Psoas muscle (tissue), 8 donors: ENCODE measurements around the gene ALDOC. TPM values are rescaled to one million over a fixed set of nuclear protein-coding genes. Genes with fewer than 3 reads are reported as not detected.

Source experiments
- ATAC-seq, 4 donors: fragments of 200-7000 bp; cut with Tn5 transposase; one replicate each; pipeline ENCODE4 v1.9.1; 2020; ENCODE audit warnings: moderate library complexity in 3 of 4, mild to moderate bottlenecking in 2 of 4
- DNase-seq, 2 donors: peaks; one replicate each; pipeline ENCODE4 v3.0.0-alpha.2; 2020
- H3K27ac ChIP-seq: fragments of 200-600 bp; one replicate; pipeline ENCODE4 v1.8.0; 2022
- H3K27me3 ChIP-seq, 3 donors: fragments of 200-600 bp in 1 of 3; one replicate each; pipeline versions ENCODE4 v1.6.1 to v1.8.0; 2013 to 2022; ENCODE audit warnings: low read length in 2 of 3, mild to moderate bottlenecking in 2 of 3, moderate library complexity in 1 of 3; ENCODE audit not compliant: insufficient read depth in 3 of 3
- H3K36me3 ChIP-seq, 2 donors: fragments of 200-600 bp in 1 of 2; one replicate each; pipeline versions ENCODE4 v1.6.1 to v1.8.0; 2013 to 2022; ENCODE audit warnings: low read depth in 1 of 2, mild to moderate bottlenecking in 1 of 2, moderate library complexity in 1 of 2; ENCODE audit not compliant: insufficient read depth in 1 of 2
- H3K4me1 ChIP-seq: fragments of 200-600 bp; one replicate; pipeline ENCODE4 v1.8.0; 2022
- H3K4me3 ChIP-seq: fragments of 200-600 bp; one replicate; pipeline ENCODE4 v1.8.0; 2022; ENCODE audit warnings: mild to moderate bottlenecking
- H3K9me3 ChIP-seq: fragments of 200-600 bp; one replicate; pipeline ENCODE4 v1.8.0; 2022
- CTCF ChIP-seq: fragments of 200-600 bp; IDR thresholded peaks from one replicate; pipeline ENCODE4 v1.8.0; 2022; ENCODE audit warnings: antibody characterized with exemption
- WGBS, 3 donors: extraction: QIAGEN DNeasy Blood & Tissue Kit; methylation state at CpG; one replicate each; pipeline versions ENCODE4 v1.1.6 to v1.1.7; 2013; 5-methylcytosine and 5-hydroxymethylcytosine counted together
- intact Hi-C, 2 donors: fragments of 100-400 bp; cut with DNase I; formaldehyde crosslinking; loops; one replicate each; pipeline versions ENCODE4 v1.11.0 to v1.14.2; 2022
- polyA plus RNA-seq, 3 donors: library from polyadenylated mRNA; stranded (reverse); fragments of 200-250 nt; gene quantifications; one replicate each; pipeline ENCODE4 v1.2.3, GENCODE V29; 2013
- total RNA-seq, 4 donors: library from RNA; stranded (reverse); fragmentation: NEBNext Ultra II Directional in 2 of 4; extraction: Animal tissue kit (Norgen Biotek cat#: 25700) in 2 of 4; gene quantifications; one replicate each; pipeline versions ENCODE4 v1.2.1 to v1.2.4, GENCODE V29; 2021 to 2023
- donor health status: healthy with polysubstance abuse.
- donor health status: DM: no; HTN: no; CAD: no; lungs with moderate emphysema.
- donor health status: Bipolar disorder and iron deficiency.
- donor health status: healthy.
- donor health status: DM: yes; HTN: yes; CAD: no.
- donor health status: DM: no; HTN: no; CAD: no.
- donor health status: DM: no; HTN: no; CAD: no.
- donor health status: DM: yes; HTN: yes; CAD: no.

Gene ALDOC
- total and polyA plus RNA-seq, 7 donors, result 1.2 to 2.9 (median 1.7) TPM

GRCh38 chr17:28523186-28523585 lies 53.5 kb downstream of the ALDOC start:
- Histone ChIP-seq H3K27ac (no peak overlapping the region), H3K4me3 (no peak overlapping the region), H3K27me3 (no peaks in the 10 kb centered on the region), H3K4me1 (no peaks in the 10 kb centered on the region), H3K9me3 (no peaks in the 10 kb centered on the region), H3K36me3 (no peaks in the 10 kb centered on the region)
- intact Hi-C loops, result no loop called here
- ATAC-seq (no peak), DNase-seq (no peak)
- TF ChIP-seq CTCF, result no peak
- 76 to 86% (median 80%) methylated on average over 6 of the region's 6 CpGs for WGBS, 3 donors

Other genes starting within 250 kb of the ALDOC start
- 1 to 10 TPM; 4.4 to 8.7 (median 5.4) TPM for gene IFT20, start 241.4 kb downstream of the ALDOC start, total RNA-seq
- 10 to 100 TPM in 1 of 3 donors, 1 to 10 TPM in 2; 6.3 to 32.1 (median 8.7) TPM for gene IFT20, start 241.4 kb downstream of the ALDOC start, polyA plus RNA-seq
- gene TNFAIP1, start 241.1 kb downstream of the ALDOC start, total RNA-seq, result 10 to 100 TPM; 23.3 to 32.6 (median 30.2) TPM
- gene TNFAIP1, start 241.1 kb downstream of the ALDOC start, polyA plus RNA-seq, result 10 to 100 TPM; 13.0 to 21.3 (median 14.7) TPM
- gene POLDIP2, start 219.4 kb downstream of the ALDOC start, total RNA-seq, result 100 to 1,000 TPM; 182 to 206 (median 190) TPM
- 100 to 1,000 TPM; 172 to 299 (median 204) TPM for gene POLDIP2, start 219.4 kb downstream of the ALDOC start, polyA plus RNA-seq
- gene SEBOX, start 211.7 kb downstream of the ALDOC start, total RNA-seq, result not detected
- not detected for gene SEBOX, start 211.7 kb downstream of the ALDOC start, polyA plus RNA-seq
- 1 to 10 TPM in 1 of 4 donors, under 1 TPM in 1, not detected in 2; 0.24 to 1.2 TPM for gene VTN, start 206.6 kb downstream of the ALDOC start, total RNA-seq
- under 1 TPM; 0.06 to 0.18 (median 0.12) TPM for gene VTN, start 206.6 kb downstream of the ALDOC start, polyA plus RNA-seq
- 1 to 10 TPM; 1.8 to 2.2 (median 1.9) TPM for gene SARM1, start 205.2 kb downstream of the ALDOC start, total RNA-seq
- under 1 TPM; 0.77 to 0.91 (median 0.82) TPM for gene SARM1, start 205.2 kb downstream of the ALDOC start, polyA plus RNA-seq
- 1 to 10 TPM; 2.7 to 4.2 (median 2.8) TPM for gene SLC46A1, start 170.7 kb downstream of the ALDOC start, total RNA-seq
- gene SLC46A1, start 170.7 kb downstream of the ALDOC start, polyA plus RNA-seq, result 1 to 10 TPM; 1.1 to 2.5 (median 1.4) TPM
- not detected for gene SLC13A2, start 103.3 kb downstream of the ALDOC start, total RNA-seq
- gene SLC13A2, start 103.3 kb downstream of the ALDOC start, polyA plus RNA-seq, result under 1 TPM in 1 of 3 donors, not detected in 2; 0.21 TPM
- gene FOXN1, start 70.5 kb downstream of the ALDOC start, total RNA-seq, result not detected
- not detected for gene FOXN1, start 70.5 kb downstream of the ALDOC start, polyA plus RNA-seq
- 1 to 10 TPM; 2.0 to 7.8 (median 4.5) TPM for gene UNC119, start 24.3 kb downstream of the ALDOC start, total RNA-seq
- gene UNC119, start 24.3 kb downstream of the ALDOC start, polyA plus RNA-seq, result 1 to 10 TPM; 1.9 to 2.6 (median 2.2) TPM
- gene PIGS, start 5.4 kb downstream of the ALDOC start, total RNA-seq, result 10 to 100 TPM; 30.5 to 44.9 (median 33.4) TPM
- 10 to 100 TPM; 16.7 to 37.1 (median 26.4) TPM for gene PIGS, start 5.4 kb downstream of the ALDOC start, polyA plus RNA-seq
- gene SPAG5, start 22.1 kb upstream of the ALDOC start, total RNA-seq, result 1 to 10 TPM in 3 of 4 donors, under 1 TPM in 1; 0.71 to 1.5 (median 1.3) TPM
- gene SPAG5, start 22.1 kb upstream of the ALDOC start, polyA plus RNA-seq, result 1 to 10 TPM in 1 of 3 donors, under 1 TPM in 2; 0.15 to 2.4 (median 0.40) TPM
- 1 to 10 TPM; 3.9 to 7.6 (median 5.5) TPM for gene RSKR, start 37.3 kb upstream of the ALDOC start, total RNA-seq
- 1 to 10 TPM; 2.0 to 4.7 (median 2.0) TPM for gene RSKR, start 37.3 kb upstream of the ALDOC start, polyA plus RNA-seq
- 100 to 1,000 TPM in 1 of 4 donors, 10 to 100 TPM in 3; 69.0 to 100 (median 96.0) TPM for gene BLTP2, start 68.3 kb upstream of the ALDOC start, total RNA-seq
- gene BLTP2, start 68.3 kb upstream of the ALDOC start, polyA plus RNA-seq, result 10 to 100 TPM; 23.6 to 71.0 (median 34.5) TPM
- gene SDF2, start 85.0 kb upstream of the ALDOC start, total RNA-seq, result 10 to 100 TPM; 23.6 to 28.0 (median 26.7) TPM
- gene SDF2, start 85.0 kb upstream of the ALDOC start, polyA plus RNA-seq, result 10 to 100 TPM; 20.9 to 72.0 (median 43.2) TPM
- gene SUPT6H, start 85.3 kb upstream of the ALDOC start, total RNA-seq, result 10 to 100 TPM; 66.1 to 77.4 (median 69.8) TPM
- 10 to 100 TPM; 28.6 to 70.7 (median 34.8) TPM for gene SUPT6H, start 85.3 kb upstream of the ALDOC start, polyA plus RNA-seq
- 1 to 10 TPM in 1 of 4 donors, under 1 TPM in 3; 0.21 to 1.1 (median 0.32) TPM for gene PROCA1, start 135.0 kb upstream of the ALDOC start, total RNA-seq
- under 1 TPM; 0.32 to 0.51 (median 0.36) TPM for gene PROCA1, start 135.0 kb upstream of the ALDOC start, polyA plus RNA-seq
- 10 to 100 TPM in 1 of 4 donors, 1 to 10 TPM in 3; 7.8 to 12.2 (median 9.1) TPM for gene RAB34, start 141.0 kb upstream of the ALDOC start, total RNA-seq
- gene RAB34, start 141.0 kb upstream of the ALDOC start, polyA plus RNA-seq, result 10 to 100 TPM in 2 of 3 donors, 1 to 10 TPM in 1; 9.1 to 21.0 (median 10.6) TPM
- gene RPL23A, start 143.1 kb upstream of the ALDOC start, total RNA-seq, result 1,000 to 10,000 TPM in 2 of 4 donors, 100 to 1,000 TPM in 2; 978 to 1,214 (median 1,068) TPM
- gene RPL23A, start 143.1 kb upstream of the ALDOC start, polyA plus RNA-seq, result 1,000 to 10,000 TPM in 2 of 3 donors, 100 to 1,000 TPM in 1; 883 to 1,789 (median 1,153) TPM
- gene TLCD1, start 149.3 kb upstream of the ALDOC start, total RNA-seq, result 1 to 10 TPM in 1 of 4 donors, under 1 TPM in 2, not detected in 1; 0.77 to 1.9 (median 0.88) TPM
- 1 to 10 TPM in 2 of 3 donors, under 1 TPM in 1; 0.68 to 2.4 (median 1.3) TPM for gene TLCD1, start 149.3 kb upstream of the ALDOC start, polyA plus RNA-seq
- 1 to 10 TPM in 2 of 4 donors, under 1 TPM in 2; 0.60 to 1.5 (median 0.92) TPM for gene NEK8, start 151.9 kb upstream of the ALDOC start, total RNA-seq
- gene NEK8, start 151.9 kb upstream of the ALDOC start, polyA plus RNA-seq, result 1 to 10 TPM in 1 of 3 donors, under 1 TPM in 2; 0.21 to 1.1 (median 0.80) TPM
- gene TRAF4, start 167.1 kb upstream of the ALDOC start, total RNA-seq, result 1 to 10 TPM; 1.4 to 6.7 (median 2.3) TPM
- gene TRAF4, start 167.1 kb upstream of the ALDOC start, polyA plus RNA-seq, result 1 to 10 TPM; 1.6 to 3.3 (median 2.1) TPM